HG03025 (cell line): ENCODE results near the gene MSANTD7.

ENCODE experiments used
- ATAC-seq: cut with Tn5 transposase; IDR thresholded peaks from one replicate; pipeline ENCODE4 v1.9.1; 2021; ENCODE audit warnings: mild to moderate bottlenecking, moderate library complexity; ENCODE audit not compliant: unreplicated experiment, low FRiP score

MSANTD7 gene

DNA sequence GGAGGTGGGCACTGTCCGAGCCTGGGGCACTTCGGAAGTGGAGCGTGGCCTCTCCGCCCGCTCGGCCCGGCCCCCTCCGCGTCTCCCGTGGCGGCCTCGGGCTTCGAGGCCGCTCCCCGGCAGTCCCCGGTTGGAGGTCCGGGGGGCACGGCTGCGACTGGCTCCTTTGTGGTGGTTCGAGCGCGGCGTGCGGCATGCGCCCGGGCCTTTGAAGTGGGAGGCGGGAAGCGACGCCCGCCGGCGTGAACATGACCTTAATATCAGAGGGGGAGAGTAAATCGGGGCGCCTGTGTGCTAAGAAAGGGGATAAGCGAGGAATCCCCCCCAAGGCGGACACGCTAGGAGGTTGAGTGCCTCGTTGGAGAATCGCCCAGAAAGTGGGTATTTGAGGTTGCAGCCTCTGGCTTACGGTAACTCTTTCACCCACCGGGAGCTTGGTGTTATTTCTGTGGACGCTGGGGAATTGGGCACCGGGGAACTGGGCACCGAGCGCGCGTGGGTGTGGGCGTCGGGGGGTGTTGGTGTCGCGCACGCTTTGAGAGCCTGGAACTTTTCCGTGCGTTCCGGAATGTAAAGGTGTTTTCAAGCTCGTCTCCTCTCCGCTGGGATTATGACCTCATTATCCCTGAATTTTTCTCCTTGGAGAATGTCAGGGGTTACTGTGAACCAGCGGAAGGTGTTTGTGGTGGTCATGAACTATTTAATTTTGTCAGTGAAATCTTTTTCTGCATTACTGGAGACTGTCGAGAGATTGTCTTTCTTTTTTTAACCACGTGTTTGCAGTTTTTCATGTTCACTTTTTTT is 41.2 kb downstream of the MSANTD7 start:
- ATAC-seq = peak; percentile 16

DNA sequence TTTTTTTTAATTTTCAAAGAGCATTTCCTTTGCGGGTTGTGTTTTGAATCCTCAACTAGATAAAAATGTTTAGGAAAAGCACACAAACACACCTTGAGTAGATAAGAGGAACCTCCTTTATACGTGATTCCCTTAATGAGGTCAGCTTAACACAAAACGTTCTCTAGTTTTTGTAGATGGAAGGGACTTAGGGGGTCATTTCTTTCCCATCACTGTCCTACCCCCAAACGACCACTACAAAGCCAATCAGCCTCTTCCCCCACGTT is 41.8 kb downstream of the MSANTD7 start:
- ATAC-seq = no peak

DNA sequence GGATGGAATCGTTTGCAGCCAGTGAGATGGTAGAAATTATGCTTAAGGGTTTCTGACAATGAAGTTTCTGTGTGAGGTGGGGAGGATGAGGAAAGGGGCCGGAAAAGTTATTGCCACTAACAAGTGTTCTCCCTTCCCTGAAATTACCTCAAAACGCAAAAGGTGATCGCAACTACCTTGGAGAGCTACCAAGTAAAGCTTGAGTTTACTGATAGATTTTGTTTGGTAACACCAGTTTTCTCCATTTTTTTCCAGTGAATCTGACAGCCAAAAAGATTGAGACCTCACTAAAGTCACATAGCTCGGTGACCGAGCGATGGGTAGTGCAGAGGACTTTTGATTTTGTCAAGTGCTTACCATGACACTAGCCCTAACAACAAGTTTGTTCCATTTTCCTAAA is 42.1 kb downstream of the MSANTD7 start:
- no peak for ATAC-seq

DNA sequence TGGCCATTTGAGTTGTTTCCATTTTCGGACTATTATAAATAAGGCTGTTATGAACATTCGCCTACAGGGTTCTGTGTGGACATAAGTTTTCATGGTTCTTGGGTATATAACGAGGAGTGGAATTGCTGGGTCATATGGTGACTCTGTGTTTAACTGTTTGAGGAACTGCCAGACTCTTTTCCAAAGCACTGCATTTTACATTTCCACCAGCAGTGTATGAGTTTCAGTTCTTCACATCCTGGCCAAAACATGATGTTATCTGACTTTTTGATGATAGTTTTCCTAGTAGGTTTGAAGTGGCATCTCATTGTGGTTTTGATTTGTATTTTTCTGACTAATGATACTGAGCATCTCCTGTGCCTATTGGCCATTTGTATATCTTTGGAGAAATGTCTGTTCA is 46.0 kb downstream of the MSANTD7 start:
- no peak for ATAC-seq
